Astrocyte (in vitro differentiated cells and primary cell): ENCODE data around the gene ZNF101. TPM values are rescaled to one million over a fixed set of nuclear protein-coding genes. Genes with fewer than 3 reads are reported as not detected.
"Not testable (repeated sequence)": the region's sequence is repeated elsewhere in the genome, so short reads cannot be mapped to it uniquely, and the experiment has no call there.

Experiments used
- DNase-seq: peaks from one replicate; pipeline ENCODE4 v3.0.0-alpha.2; 2010; ENCODE audit warnings: low read depth
- FAIRE-seq: peaks from 2 replicates; lab custom pipeline; 2011; peaks lifted over from hg19 to GRCh38; lab: Jason Lieb, UNC
- H2AFZ ChIP-seq: 2 replicates; pipeline ENCODE4 v1.6.0; 2012; ENCODE audit warnings: low read depth, low read length, inconsistent platforms
- H3K27ac ChIP-seq: 2 replicates; pipeline ENCODE4 v1.5.1; 2011; ENCODE audit warnings: low read depth, low read length, inconsistent platforms
- H3K27me3 ChIP-seq: 2 replicates; pipeline ENCODE4 v1.6.0; 2011; ENCODE audit warnings: low read length, inconsistent platforms; ENCODE audit not compliant: insufficient read depth
- H3K36me3 ChIP-seq: 2 replicates; pipeline ENCODE4 v1.5.1; 2011; ENCODE audit warnings: low read length, inconsistent platforms; ENCODE audit not compliant: insufficient read depth
- H3K4me1 ChIP-seq: 2 replicates; pipeline ENCODE4 v1.5.1; 2011; ENCODE audit warnings: low read length, inconsistent platforms; ENCODE audit not compliant: insufficient read depth
- H3K4me2 ChIP-seq: 2 replicates; pipeline ENCODE4 v1.6.0; 2012; ENCODE audit warnings: low read length, inconsistent platforms
- H3K4me3 ChIP-seq: 2 replicates; pipeline ENCODE4 v1.5.1; 2011; ENCODE audit warnings: low read depth, mild to moderate bottlenecking, low read length, inconsistent platforms; ENCODE audit not compliant: insufficient read depth
- H3K79me2 ChIP-seq: 2 replicates; pipeline ENCODE4 v1.6.0; 2012; ENCODE audit warnings: mild to moderate bottlenecking, low read length, inconsistent platforms; ENCODE audit not compliant: insufficient read depth
- H3K9ac ChIP-seq: 2 replicates; pipeline ENCODE4 v1.6.0; 2012; ENCODE audit warnings: mild to moderate bottlenecking, low read length, inconsistent platforms
- H3K9me3 ChIP-seq: 2 replicates; pipeline ENCODE4 v1.5.1; 2012; ENCODE audit warnings: low read depth, mild to moderate bottlenecking, low read length, inconsistent platforms; ENCODE audit not compliant: insufficient read depth
- H4K20me1 ChIP-seq: 2 replicates; pipeline ENCODE4 v1.6.0; 2012; ENCODE audit warnings: low read length, inconsistent platforms; ENCODE audit not compliant: insufficient read depth
- H3K27ac Mint-ChIP-seq: one replicate; pipeline ENCODE4 v1.8.0; 2021; ENCODE audit warnings: mild to moderate bottlenecking, mixed read lengths; ENCODE audit not compliant: unreplicated experiment
- H3K27me3 Mint-ChIP-seq: one replicate; pipeline ENCODE4 v1.8.0; 2021; ENCODE audit warnings: low read depth, mixed read lengths; ENCODE audit not compliant: unreplicated experiment
- H3K36me3 Mint-ChIP-seq: one replicate; pipeline ENCODE4 v1.8.0; 2021; ENCODE audit warnings: low read depth, mixed read lengths; ENCODE audit not compliant: unreplicated experiment
- H3K4me1 Mint-ChIP-seq: one replicate; pipeline ENCODE4 v1.8.0; 2021; ENCODE audit warnings: low read depth, mixed read lengths; ENCODE audit not compliant: unreplicated experiment
- H3K4me3 Mint-ChIP-seq: one replicate; pipeline ENCODE4 v1.8.0; 2021; ENCODE audit warnings: mild to moderate bottlenecking, moderate library complexity, mixed read lengths; ENCODE audit not compliant: unreplicated experiment
- H3K9me3 Mint-ChIP-seq: one replicate; pipeline ENCODE4 v1.8.0; 2021; ENCODE audit warnings: mild to moderate bottlenecking, mixed read lengths; ENCODE audit not compliant: unreplicated experiment
- EZH2 ChIP-seq: IDR thresholded peaks from 2 replicates; pipeline ENCODE4 v1.6.1; 2012; ENCODE audit warnings: mild to moderate bottlenecking, low read length, inconsistent platforms; ENCODE audit not compliant: insufficient read depth
- total RNA-seq: library from RNA; stranded (reverse); gene quantifications from 2 replicates; pipeline ENCODE4 v1.2.1, GENCODE V29; 2021
- TF ChIP-seq, protein P1 (sequence below): IDR thresholded peaks from 2 replicates; pipeline ENCODE4 v1.5.1; 2011; ENCODE audit warnings: low read depth, mild to moderate bottlenecking, inconsistent platforms, low read length, moderate library complexity; ENCODE audit not compliant: insufficient read depth

The ZNF101 gene
- total RNA-seq, 1 donor from 2014 or later: 8.9 TPM

DNA sequence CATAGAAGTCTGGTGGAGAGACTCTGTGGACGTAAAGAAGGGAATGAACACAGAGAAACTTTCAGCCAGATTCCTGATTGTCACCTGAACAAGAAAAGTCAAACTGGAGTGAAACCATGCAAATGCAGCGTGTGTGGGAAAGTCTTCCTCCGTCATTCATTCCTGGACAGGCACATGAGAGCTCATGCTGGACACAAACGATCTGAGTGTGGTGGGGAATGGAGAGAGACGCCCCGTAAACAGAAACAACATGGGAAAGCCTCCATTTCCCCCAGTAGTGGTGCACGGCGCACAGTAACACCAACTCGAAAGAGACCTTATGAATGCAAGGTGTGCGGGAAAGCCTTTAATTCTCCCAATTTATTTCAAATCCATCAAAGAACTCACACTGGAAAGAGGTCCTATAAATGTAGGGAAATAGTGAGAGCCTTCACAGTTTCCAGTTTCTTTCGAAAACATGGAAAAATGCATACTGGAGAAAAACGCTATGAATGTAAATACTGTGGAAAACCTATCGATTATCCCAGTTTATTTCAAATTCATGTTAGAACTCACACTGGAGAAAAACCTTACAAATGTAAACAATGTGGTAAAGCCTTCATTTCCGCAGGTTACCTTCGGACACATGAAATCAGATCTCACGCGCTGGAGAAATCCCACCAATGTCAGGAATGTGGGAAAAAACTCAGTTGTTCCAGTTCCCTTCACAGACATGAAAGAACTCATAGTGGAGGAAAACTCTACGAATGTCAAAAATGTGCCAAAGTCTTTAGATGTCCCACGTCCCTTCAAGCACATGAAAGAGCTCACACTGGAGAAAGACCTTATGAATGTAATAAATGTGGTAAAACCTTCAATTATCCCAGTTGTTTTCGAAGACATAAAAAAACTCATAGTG lies 10.8 kb downstream of the ZNF101 start:
- Mint-ChIP-seq H3K9me3 (peaks cover 75% of the 10 kb centered on the region), H3K27me3 (no peaks in the 10 kb centered on the region)
- no peak for FAIRE-seq

DNA sequence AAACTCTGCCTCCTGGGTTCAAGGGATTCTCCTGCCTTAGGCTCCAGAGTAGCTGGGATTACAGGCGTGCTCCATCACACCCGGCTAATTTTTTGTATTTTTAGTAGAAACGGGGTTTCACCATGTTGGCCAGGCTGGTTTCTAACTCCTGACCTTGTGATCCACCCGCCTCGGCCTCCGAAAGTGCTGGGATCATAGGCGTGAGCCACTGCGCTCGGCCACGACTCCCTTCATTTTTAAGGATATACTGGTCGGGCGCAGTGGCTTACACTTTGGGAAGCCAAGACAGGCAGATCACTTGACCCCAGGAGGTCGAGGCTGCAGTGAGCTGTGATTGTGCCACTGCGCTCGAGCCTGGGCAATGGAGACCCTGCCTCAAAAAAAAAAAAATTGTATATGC lies 17.5 kb downstream of the ZNF101 start:
- H3K27me3 ChIP-seq, H3K9ac ChIP-seq, H4K20me1 ChIP-seq, FAIRE-seq, H3K9me3 ChIP-seq, DNase-seq, H3K4me2 ChIP-seq, H3K27ac Mint-ChIP-seq, H3K4me3 Mint-ChIP-seq, H3K27me3 Mint-ChIP-seq, H3K27ac ChIP-seq, H3K4me1 ChIP-seq, H3K36me3 ChIP-seq, H3K4me1 Mint-ChIP-seq, H2AFZ ChIP-seq, H3K79me2 ChIP-seq, H3K4me3 ChIP-seq: not testable (repeated sequence)
- Mint-ChIP-seq H3K36me3 (peaks cover 30% of the 10 kb centered on the region), H3K9me3 (peaks cover 28% of the 10 kb centered on the region)

More for the DNA sequence above, 10.8 kb downstream of the ZNF101 start:
- Histone ChIP-seq H3K36me3 (peaks cover 18% of the 10 kb centered on the region), H4K20me1 (no peaks in the 10 kb centered on the region), H3K27me3 (no peaks in the 10 kb centered on the region), H3K4me2 (no peak overlapping the region), H3K4me3 (no peak overlapping the region), H3K4me1 (no peaks in the 10 kb centered on the region), H3K27ac (no peak overlapping the region), H3K9ac (no peak overlapping the region), H2AFZ (no peak overlapping the region), H3K9me3 (peaks cover 41% of the 10 kb centered on the region), H3K79me2 (no peaks in the 10 kb centered on the region)
- no peak for DNase-seq
- TF ChIP-seq, protein P1, sequence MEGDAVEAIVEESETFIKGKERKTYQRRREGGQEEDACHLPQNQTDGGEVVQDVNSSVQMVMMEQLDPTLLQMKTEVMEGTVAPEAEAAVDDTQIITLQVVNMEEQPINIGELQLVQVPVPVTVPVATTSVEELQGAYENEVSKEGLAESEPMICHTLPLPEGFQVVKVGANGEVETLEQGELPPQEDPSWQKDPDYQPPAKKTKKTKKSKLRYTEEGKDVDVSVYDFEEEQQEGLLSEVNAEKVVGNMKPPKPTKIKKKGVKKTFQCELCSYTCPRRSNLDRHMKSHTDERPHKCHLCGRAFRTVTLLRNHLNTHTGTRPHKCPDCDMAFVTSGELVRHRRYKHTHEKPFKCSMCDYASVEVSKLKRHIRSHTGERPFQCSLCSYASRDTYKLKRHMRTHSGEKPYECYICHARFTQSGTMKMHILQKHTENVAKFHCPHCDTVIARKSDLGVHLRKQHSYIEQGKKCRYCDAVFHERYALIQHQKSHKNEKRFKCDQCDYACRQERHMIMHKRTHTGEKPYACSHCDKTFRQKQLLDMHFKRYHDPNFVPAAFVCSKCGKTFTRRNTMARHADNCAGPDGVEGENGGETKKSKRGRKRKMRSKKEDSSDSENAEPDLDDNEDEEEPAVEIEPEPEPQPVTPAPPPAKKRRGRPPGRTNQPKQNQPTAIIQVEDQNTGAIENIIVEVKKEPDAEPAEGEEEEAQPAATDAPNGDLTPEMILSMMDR: no peak
- no peak for TF ChIP-seq EZH2
- no peaks in the 10 kb centered on the region for H3K4me1 Mint-ChIP-seq
- H3K4me3 Mint-ChIP-seq: no peak overlapping the region
- peaks cover 74% of the 10 kb centered on the region for H3K36me3 Mint-ChIP-seq
- no peak overlapping the region for H3K27ac Mint-ChIP-seq

DNA sequence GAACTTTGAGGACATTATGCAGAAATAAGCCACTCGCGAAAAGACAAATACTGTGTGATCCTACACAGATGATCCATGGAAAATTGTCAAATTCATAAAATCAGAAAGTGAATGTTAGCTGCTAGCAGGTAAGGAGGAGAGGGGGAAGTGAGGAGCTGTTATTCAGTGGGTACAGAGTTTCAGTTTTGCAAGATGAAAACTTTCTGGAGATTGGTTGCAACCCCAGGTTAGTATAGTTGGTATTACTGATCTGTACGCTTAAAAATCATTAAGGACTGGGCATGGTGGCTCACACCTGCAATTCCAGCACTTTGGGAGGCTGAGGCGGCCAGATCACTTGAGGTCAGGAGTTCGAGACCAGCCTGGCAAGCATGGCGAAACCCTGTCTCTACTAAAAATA lies 17.9 kb downstream of the ZNF101 start:
- Histone ChIP-seq H2AFZ (no peak overlapping the region), H3K9me3 (peaks cover 3% of the 10 kb centered on the region), H3K9ac (no peak overlapping the region), H3K4me2 (no peak overlapping the region), H3K27ac (no peak overlapping the region), H3K4me3 (no peak overlapping the region), H3K4me1 (no peaks in the 10 kb centered on the region), H3K36me3 (no peaks in the 10 kb centered on the region), H4K20me1 (no peaks in the 10 kb centered on the region), H3K27me3 (no peaks in the 10 kb centered on the region), H3K79me2 (no peaks in the 10 kb centered on the region)
- FAIRE-seq (no peak), DNase-seq (no peak)
- no peaks in the 10 kb centered on the region for H3K4me1 Mint-ChIP-seq
- no peak for TF ChIP-seq EZH2
- TF ChIP-seq, protein P1: no peak
- H3K4me3 Mint-ChIP-seq: no peak overlapping the region
- H3K27ac Mint-ChIP-seq: no peak overlapping the region
- no peaks in the 10 kb centered on the region for H3K27me3 Mint-ChIP-seq
- H3K9me3 Mint-ChIP-seq: peaks cover 24% of the 10 kb centered on the region
- H3K36me3 Mint-ChIP-seq: peaks cover 26% of the 10 kb centered on the region
